Memory B cell (primary cell): ENCODE results near the gene SLC13A3.
A peak's percentile ranks its signal among the peaks of the same experiment; 100 is the strongest.

ENCODE experiments used
- ATAC-seq: fragments of 150-1000 bp; cut with Tn5 transposase; 2 replicates; pipeline ENCODE4 v1.10.0; 2021; ENCODE audit warnings: low read depth, mild to moderate bottlenecking, moderate library complexity
- DNase-seq, 2 donors: peaks; one replicate each; pipeline ENCODE4 v3.0.0; 2022; ENCODE audit warnings: low spot score in 2 of 2
- H3K27ac Mint-ChIP-seq: one replicate; pipeline ENCODE4 v1.8.0; 2022; ENCODE audit warnings: mild to moderate bottlenecking, moderate library complexity, mixed read lengths
- H3K27me3 Mint-ChIP-seq: one replicate; pipeline ENCODE4 v1.8.0; 2022; ENCODE audit warnings: mixed read lengths
- H3K36me3 Mint-ChIP-seq: one replicate; pipeline ENCODE4 v1.8.0; 2022; ENCODE audit warnings: mild to moderate bottlenecking, mixed read lengths
- H3K4me1 Mint-ChIP-seq: one replicate; pipeline ENCODE4 v1.8.0; 2022; ENCODE audit warnings: mixed read lengths
- H3K4me3 Mint-ChIP-seq: one replicate; pipeline ENCODE4 v1.8.0; 2022; ENCODE audit warnings: mild to moderate bottlenecking, moderate library complexity, mixed read lengths
- H3K9me3 Mint-ChIP-seq: one replicate; pipeline ENCODE4 v1.8.0; 2022; ENCODE audit warnings: mixed read lengths

Gene SLC13A3

GRCh38 chr20:46559001-46559400 lies 92.3 kb downstream of the SLC13A3 start:
- Mint-ChIP-seq H3K9me3 (no peaks in the 10 kb centered on the region), H3K36me3 (no peaks in the 10 kb centered on the region), H3K4me3 (no peak overlapping the region), H3K27ac (no peak overlapping the region), H3K4me1 (peaks cover 9% of the 10 kb centered on the region), H3K27me3 (peaks cover 1% of the 10 kb centered on the region)
- ATAC-seq (no peak), DNase-seq (no peak)

- Mint-ChIP-seq H3K4me1 (peaks cover 9% of the 10 kb centered on the region), H3K4me3 (no peak overlapping the region), H3K36me3 (no peaks in the 10 kb centered on the region), H3K27me3 (peaks cover 1% of the 10 kb centered on the region), H3K27ac (no peak overlapping the region), H3K9me3 (no peaks in the 10 kb centered on the region)
- ATAC-seq: no peak
- no peak for DNase-seq
Measured at GRCh38 chr20:46558511-46558959, 92.7 kb downstream of the SLC13A3 start.

GRCh38 chr20:46557231-46557956 lies 93.9 kb downstream of the SLC13A3 start:
- DNase-seq: no peak

GRCh38 chr20:46555370-46555956 lies 95.8 kb downstream of the SLC13A3 start:
- peaks cover 22% of the 10 kb centered on the region for H3K4me1 Mint-ChIP-seq
- H3K4me3 Mint-ChIP-seq: no peak overlapping the region
- peaks cover under 1% of the 10 kb centered on the region for H3K27me3 Mint-ChIP-seq
- ATAC-seq (no peak), DNase-seq (no peak)
- H3K9me3 Mint-ChIP-seq: no peaks in the 10 kb centered on the region
- H3K27ac Mint-ChIP-seq: no peak overlapping the region
- no peaks in the 10 kb centered on the region for H3K36me3 Mint-ChIP-seq

More at GRCh38 chr20:46557231-46557956, 93.9 kb downstream of the SLC13A3 start:
- Mint-ChIP-seq H3K9me3 (no peaks in the 10 kb centered on the region), H3K4me3 (no peak overlapping the region), H3K36me3 (no peaks in the 10 kb centered on the region), H3K4me1 (peaks cover 20% of the 10 kb centered on the region), H3K27ac (no peak overlapping the region), H3K27me3 (peaks cover 1% of the 10 kb centered on the region)
- ATAC-seq: no peak

GRCh38 chr20:46554828-46555227 lies 96.4 kb downstream of the SLC13A3 start:
- Mint-ChIP-seq H3K27ac (no peak overlapping the region), H3K4me3 (no peak overlapping the region), H3K9me3 (no peaks in the 10 kb centered on the region), H3K27me3 (no peaks in the 10 kb centered on the region), H3K4me1 (peaks cover 21% of the 10 kb centered on the region), H3K36me3 (no peaks in the 10 kb centered on the region)
- ATAC-seq (no peak), DNase-seq (no peak)

- H3K4me1 Mint-ChIP-seq: peaks cover 21% of the 10 kb centered on the region
- ATAC-seq: no peak
- H3K9me3 Mint-ChIP-seq: no peaks in the 10 kb centered on the region
- H3K4me3 Mint-ChIP-seq: no peak overlapping the region
- no peak for DNase-seq
- H3K27ac Mint-ChIP-seq: no peak overlapping the region
- H3K36me3 Mint-ChIP-seq: no peaks in the 10 kb centered on the region
- H3K27me3 Mint-ChIP-seq: no peaks in the 10 kb centered on the region
Measured at GRCh38 chr20:46553926-46554325, 97.3 kb downstream of the SLC13A3 start.

GRCh38 chr20:46552460-46553420 lies 98.5 kb downstream of the SLC13A3 start:
- Mint-ChIP-seq H3K4me1 (peaks cover 21% of the 10 kb centered on the region), H3K4me3 (peak overlapping the region; percentile 38), H3K36me3 (no peaks in the 10 kb centered on the region), H3K27ac (no peak overlapping the region), H3K27me3 (no peaks in the 10 kb centered on the region), H3K9me3 (no peaks in the 10 kb centered on the region)
- peak; percentile 94 for ATAC-seq
- no peak for DNase-seq

GRCh38 chr20:46551522-46552381 lies 99.5 kb downstream of the SLC13A3 start:
- ATAC-seq (no peak), DNase-seq (no peak)
- H3K4me3 Mint-ChIP-seq: no peak overlapping the region
- H3K27me3 Mint-ChIP-seq: no peaks in the 10 kb centered on the region
- peaks cover 21% of the 10 kb centered on the region for H3K4me1 Mint-ChIP-seq
- no peak overlapping the region for H3K27ac Mint-ChIP-seq
- H3K36me3 Mint-ChIP-seq: no peaks in the 10 kb centered on the region
- no peaks in the 10 kb centered on the region for H3K9me3 Mint-ChIP-seq

- no peak for ATAC-seq
- Mint-ChIP-seq H3K9me3 (no peaks in the 10 kb centered on the region), H3K4me3 (no peak within 1 kb of the TSS), H3K27me3 (no peaks in the 10 kb centered on the region), H3K36me3 (no peaks in the 10 kb centered on the region), H3K4me1 (peaks cover 21% of the 10 kb centered on the region), H3K27ac (no peak within 1 kb of the TSS)
- DNase-seq: no peak
Measured at GRCh38 chr20:46550461-46550860, 100.8 kb downstream of the SLC13A3 start, which contains the start of gene OCSTAMP. Gene OCSTAMP, minus strand, starts transcription at chr20:46550654. Its CDS starts 94 bp downstream, at chr20:46550560.

- no peak for DNase-seq
- Mint-ChIP-seq H3K4me3 (no peak overlapping the region), H3K4me1 (peaks cover 22% of the 10 kb centered on the region), H3K27me3 (no peaks in the 10 kb centered on the region), H3K36me3 (no peaks in the 10 kb centered on the region), H3K9me3 (no peaks in the 10 kb centered on the region), H3K27ac (no peak overlapping the region)
- no peak for ATAC-seq
Measured at GRCh38 chr20:46549188-46549972, 101.9 kb downstream of the SLC13A3 start.

- H3K27ac Mint-ChIP-seq: no peak overlapping the region
- no peak overlapping the region for H3K4me3 Mint-ChIP-seq
- no peaks in the 10 kb centered on the region for H3K36me3 Mint-ChIP-seq
- peaks cover 22% of the 10 kb centered on the region for H3K4me1 Mint-ChIP-seq
- no peaks in the 10 kb centered on the region for H3K27me3 Mint-ChIP-seq
- ATAC-seq: no peak
- DNase-seq: no peak
- no peaks in the 10 kb centered on the region for H3K9me3 Mint-ChIP-seq
Measured at GRCh38 chr20:46548688-46549087, 102.6 kb downstream of the SLC13A3 start.

- peaks cover 18% of the 10 kb centered on the region for H3K4me1 Mint-ChIP-seq
Measured at GRCh38 chr20:46547995-46548394, 103.3 kb downstream of the SLC13A3 start.

GRCh38 chr20:46546936-46547335 lies 104.3 kb downstream of the SLC13A3 start:
- H3K27me3 Mint-ChIP-seq: peaks cover 3% of the 10 kb centered on the region
- DNase-seq (no peak), ATAC-seq (no peak)
- H3K4me3 Mint-ChIP-seq: no peak overlapping the region
- H3K4me1 Mint-ChIP-seq: peaks cover 11% of the 10 kb centered on the region
- H3K36me3 Mint-ChIP-seq: no peaks in the 10 kb centered on the region
- no peaks in the 10 kb centered on the region for H3K9me3 Mint-ChIP-seq
- H3K27ac Mint-ChIP-seq: no peak overlapping the region

More at GRCh38 chr20:46547995-46548394, 103.3 kb downstream of the SLC13A3 start:
- H3K27ac Mint-ChIP-seq: no peak overlapping the region
- no peak for ATAC-seq
- peaks cover 2% of the 10 kb centered on the region for H3K27me3 Mint-ChIP-seq
- no peaks in the 10 kb centered on the region for H3K36me3 Mint-ChIP-seq
- H3K4me3 Mint-ChIP-seq: no peak overlapping the region
- DNase-seq: no peak
- no peaks in the 10 kb centered on the region for H3K9me3 Mint-ChIP-seq
